H9 (cell line): ENCODE results near the gene EFCAB5. TPM values are rescaled to one million over a fixed set of nuclear protein-coding genes. Genes with fewer than 3 reads are reported as not detected.

Experiments
- DNase-seq: peaks from one replicate; pipeline ENCODE4 v3.0.0-alpha.2; 2017
- H2AFZ ChIP-seq: one replicate; pipeline ENCODE4 v1.6.1; 2013; ENCODE audit warnings: mild to moderate bottlenecking, low read length, control low read depth, moderate library complexity
- H2AK5ac ChIP-seq: 2 replicates; pipeline ENCODE4 v1.6.1; 2013; ENCODE audit warnings: low read length, control low read depth, mixed read lengths; ENCODE audit not compliant: insufficient read length
- H2BK120ac ChIP-seq: one replicate; pipeline ENCODE4 v1.6.1; 2013; ENCODE audit warnings: low read depth, mild to moderate bottlenecking, low read length, control low read depth, inconsistent platforms; ENCODE audit not compliant: poor library complexity, severe bottlenecking
- H2BK12ac ChIP-seq: 2 replicates; pipeline ENCODE4 v1.6.1; 2013; ENCODE audit warnings: low read length, control low read depth, mixed read lengths, low read depth; ENCODE audit not compliant: insufficient read length
- H2BK15ac ChIP-seq: 2 replicates; pipeline ENCODE4 v1.6.1; 2013; ENCODE audit warnings: low read depth, low read length, control low read depth
- H2BK20ac ChIP-seq: one replicate; pipeline ENCODE4 v1.6.1; 2013; ENCODE audit warnings: low read depth, mild to moderate bottlenecking, low read length, control low read depth, inconsistent platforms; ENCODE audit not compliant: poor library complexity, severe bottlenecking
- H2BK5ac ChIP-seq: 2 replicates; pipeline ENCODE4 v1.6.1; 2013; ENCODE audit warnings: low read length, control low read depth, mixed read lengths; ENCODE audit not compliant: insufficient read length
- H3K14ac ChIP-seq: 2 replicates; pipeline ENCODE4 v1.6.1; 2013; ENCODE audit warnings: low read length, control low read depth; ENCODE audit not compliant: insufficient read depth
- H3K18ac ChIP-seq: 2 replicates; pipeline ENCODE4 v1.6.1; 2013; ENCODE audit warnings: low read depth, mild to moderate bottlenecking, mixed read lengths, low read length, control low read depth; ENCODE audit not compliant: insufficient read length
- H3K23ac ChIP-seq: 2 replicates; pipeline ENCODE4 v1.6.1; 2013; ENCODE audit warnings: low read length, control low read depth, mixed read lengths, low read depth; ENCODE audit not compliant: insufficient read length
- H3K23me2 ChIP-seq: 2 replicates; pipeline ENCODE4 v1.6.1; 2013; ENCODE audit warnings: low read depth, mild to moderate bottlenecking, mixed read lengths, low read length, control low read depth; ENCODE audit not compliant: insufficient read length, poor library complexity, severe bottlenecking
- H3K27ac ChIP-seq: 2 replicates; pipeline ENCODE4 v1.5.1; 2013; ENCODE audit warnings: low read length, control low read depth, mixed read lengths, low read depth; ENCODE audit not compliant: insufficient read length
- H3K27me3 ChIP-seq: 2 replicates; pipeline ENCODE4 v1.6.1; 2013; ENCODE audit warnings: low read length, control low read depth, inconsistent platforms; ENCODE audit not compliant: insufficient read depth
- H3K4ac ChIP-seq: 2 replicates; pipeline ENCODE4 v1.6.1; 2013; ENCODE audit warnings: low read depth, mild to moderate bottlenecking, control low read depth, inconsistent platforms, low read length, moderate library complexity
- H3K4me1 ChIP-seq: 2 replicates; pipeline ENCODE4 v1.6.1; 2013; ENCODE audit warnings: low read length, control low read depth, inconsistent platforms; ENCODE audit not compliant: insufficient read depth
- H3K4me2 ChIP-seq: 2 replicates; pipeline ENCODE4 v1.6.1; 2013; ENCODE audit warnings: low read length, control low read depth, mixed read lengths; ENCODE audit not compliant: insufficient read length, insufficient read depth
- H3K56ac ChIP-seq: 2 replicates; pipeline ENCODE4 v1.6.1; 2013; ENCODE audit warnings: low read depth, mild to moderate bottlenecking, mixed read lengths, low read length, control low read depth; ENCODE audit not compliant: insufficient read length
- H3K79me1 ChIP-seq: 2 replicates; pipeline ENCODE4 v1.6.1; 2013; ENCODE audit warnings: low read depth, mild to moderate bottlenecking, moderate library complexity, low read length, control low read depth, inconsistent platforms; ENCODE audit not compliant: insufficient read depth, poor library complexity, severe bottlenecking
- H3K79me2 ChIP-seq: 2 replicates; pipeline ENCODE4 v1.6.1; 2013; ENCODE audit warnings: low read length, control low read depth, inconsistent platforms; ENCODE audit not compliant: insufficient read depth
- H3K9ac ChIP-seq: 2 replicates; pipeline ENCODE4 v1.6.1; 2013; ENCODE audit warnings: low read length, control low read depth, mixed read lengths; ENCODE audit not compliant: insufficient read length; ENCODE audit errors: extremely low read depth
- H3K9me3 ChIP-seq: one replicate; pipeline ENCODE4 v1.6.1; 2013; ENCODE audit warnings: low read depth, low read length, inconsistent platforms; ENCODE audit not compliant: control insufficient read depth
- H3T11ph ChIP-seq: one replicate; pipeline ENCODE4 v1.6.1; 2013; ENCODE audit warnings: mild to moderate bottlenecking, low read length, control low read depth, inconsistent platforms
- H4K20me1 ChIP-seq: one replicate; pipeline ENCODE4 v1.6.1; 2013; ENCODE audit not compliant: control insufficient read depth, insufficient read length, insufficient read depth
- H4K5ac ChIP-seq: 2 replicates; pipeline ENCODE4 v1.6.1; 2013; ENCODE audit warnings: low read depth, mild to moderate bottlenecking, mixed read lengths, low read length, control low read depth; ENCODE audit not compliant: insufficient read length
- H4K8ac ChIP-seq: replicated peaks from 2 replicates; pipeline ENCODE4 v1.6.1; 2013; ENCODE audit warnings: low read length, control low read depth, mixed read lengths, low read depth; ENCODE audit not compliant: insufficient read length
- H4K91ac ChIP-seq: 2 replicates; pipeline ENCODE4 v1.6.1; 2013; ENCODE audit warnings: low read depth, mild to moderate bottlenecking, moderate library complexity, mixed read lengths, low read length, control low read depth; ENCODE audit not compliant: insufficient read length
- H3K27ac Mint-ChIP-seq, 3 experiments: 2 replicates in 2 of 3; 3 replicates in 1 of 3; pipeline ENCODE4 v1.8.0; 2020 to 2021; ENCODE audit warnings: mixed read lengths in 3 of 3, mild to moderate bottlenecking in 1 of 3, moderate library complexity in 1 of 3
- H3K27me3 Mint-ChIP-seq: 2 replicates; pipeline ENCODE4 v1.8.0; 2021; ENCODE audit warnings: low read depth, mild to moderate bottlenecking, moderate library complexity, mixed read lengths
- H3K36me3 Mint-ChIP-seq, 3 experiments: 2 replicates in 2 of 3; 3 replicates in 1 of 3; pipeline ENCODE4 v1.8.0; 2020 to 2021; ENCODE audit warnings: low read depth in 3 of 3, mixed read lengths in 3 of 3; ENCODE audit not compliant: insufficient read depth in 1 of 3
- H3K4me1 Mint-ChIP-seq, 2 experiments: 2 replicates each; pipeline ENCODE4 v1.8.0; 2020; ENCODE audit warnings: mixed read lengths in 2 of 2
- H3K4me3 Mint-ChIP-seq, 2 experiments: 2 replicates in 1 of 2; 3 replicates in 1 of 2; pipeline ENCODE4 v1.8.0; 2020 to 2021; ENCODE audit warnings: mild to moderate bottlenecking in 2 of 2, mixed read lengths in 2 of 2, moderate library complexity in 1 of 2
- H3K9me3 Mint-ChIP-seq, 2 experiments: 2 replicates in 1 of 2; 3 replicates in 1 of 2; pipeline ENCODE4 v1.8.0; 2020; ENCODE audit warnings: mild to moderate bottlenecking in 2 of 2, mixed read lengths in 2 of 2, moderate library complexity in 1 of 2
- CTCF ChIP-seq: fragments of 200-600 bp; sonication (generic); conservative IDR thresholded peaks from 3 replicates; pipeline ENCODE4 v1.8.0; 2021; ENCODE audit warnings: antibody characterized with exemption, mild to moderate bottlenecking
- WGBS: extraction: QIAGEN DNeasy Blood & Tissue Kit; methylation state at CpG from one replicate; pipeline ENCODE4 v1.1.7; 2013; ENCODE audit warnings: missing lambda C conversion rate, low lambda C conversion rate, mixed read lengths; ENCODE audit not compliant: insufficient read length; ENCODE audit errors: extremely low coverage; 5-methylcytosine and 5-hydroxymethylcytosine counted together
- total RNA-seq: library from RNA; stranded (reverse); gene quantifications from 2 replicates; pipeline ENCODE4 v1.2.1, GENCODE V29; 2021

Gene EFCAB5
- total RNA-seq, 1 experiment from 2014 or later: not detected

GRCh38 chr17:30095507-30096244 is 154.2 kb downstream of the EFCAB5 start:
- WGBS: no CpG with 5 or more reads among the region's 4 CpGs
- no peak overlapping the region for H2BK120ac ChIP-seq
- no peak overlapping the region for H3K18ac ChIP-seq
- H2AK5ac ChIP-seq: no peak overlapping the region
- no peaks in the 10 kb centered on the region for H3K36me3 Mint-ChIP-seq
- H3K23me2 ChIP-seq: no peaks in the 10 kb centered on the region
- no peak overlapping the region for H4K5ac ChIP-seq
- no peak overlapping the region for H3K4me2 ChIP-seq
- H3K4ac ChIP-seq: no peak overlapping the region
- H3K9me3 Mint-ChIP-seq: no peaks in the 10 kb centered on the region
- no peaks in the 10 kb centered on the region for H3K4me1 ChIP-seq
- H2BK15ac ChIP-seq: no peak overlapping the region; the same call in 1 of the 2 replicates
- H3K27me3 Mint-ChIP-seq: no peaks in the 10 kb centered on the region; the same call in none of the 2 replicates
- H3K4me1 Mint-ChIP-seq: peaks cover 0 to 3% of the 10 kb centered on the region in 2 experiments; a peak in 1 of 4 replicates
- H3K27ac Mint-ChIP-seq: no peak overlapping the region
- no peak overlapping the region for H3K14ac ChIP-seq
- no peak overlapping the region for H3K9ac ChIP-seq
- TF ChIP-seq CTCF: peak; percentile 66
- H4K91ac ChIP-seq: no peak overlapping the region
- no peaks in the 10 kb centered on the region for H3K79me2 ChIP-seq
- no peak overlapping the region for H2BK5ac ChIP-seq
- peak; percentile 41 for DNase-seq
- H4K20me1 ChIP-seq: no peaks in the 10 kb centered on the region
- no peak overlapping the region for H2BK12ac ChIP-seq
- H3K79me1 ChIP-seq: no peaks in the 10 kb centered on the region
- H3T11ph ChIP-seq: no peak overlapping the region
- no peak overlapping the region for H3K27ac ChIP-seq
- no peaks in the 10 kb centered on the region for H3K9me3 ChIP-seq
- H2BK20ac ChIP-seq: no peak overlapping the region
- no peak overlapping the region for H2AFZ ChIP-seq
- no peak overlapping the region for H3K4me3 Mint-ChIP-seq
- H3K56ac ChIP-seq: no peak overlapping the region
- H3K27me3 ChIP-seq: no peaks in the 10 kb centered on the region
- H4K8ac ChIP-seq: no peak overlapping the region
- no peak overlapping the region for H3K23ac ChIP-seq
